GM19238 (cell line): ENCODE measurements around the gene OR13H1.
"Not testable (repeated sequence)": the region's sequence is repeated elsewhere in the genome, so short reads cannot be mapped to it uniquely, and the experiment has no call there.

Source experiments
- DNase-seq: peaks from one replicate; pipeline ENCODE4 v3.0.0; 2011; ENCODE audit warnings: low spot score; ENCODE audit not compliant: insufficient read length

The OR13H1 gene

GRCh38 chrX:131543774-131544173 lies at the start of gene OR13H1:
Gene OR13H1, plus strand, starts transcription at chrX:131544074. Its CDS starts 0 bp downstream, at chrX:131544074.
- no peak for DNase-seq

GRCh38 chrX:131501556-131501955 lies 42.3 kb upstream of the OR13H1 start:
- not testable (repeated sequence) for DNase-seq

GRCh38 chrX:131513159-131513914 lies 30.5 kb upstream of the OR13H1 start:
- no peak for DNase-seq

GRCh38 chrX:131521824-131522223 lies 22.1 kb upstream of the OR13H1 start:
- no peak for DNase-seq

GRCh38 chrX:131544218-131544617 lies 344 bp downstream of the OR13H1 start:
- DNase-seq: no peak

GRCh38 chrX:131549011-131549410 lies 5.1 kb downstream of the OR13H1 start:
- no peak for DNase-seq

- DNase-seq: not testable (repeated sequence)
Measured at GRCh38 chrX:131552453-131552852, 8.6 kb downstream of the OR13H1 start.

GRCh38 chrX:131558562-131558961 lies 14.7 kb downstream of the OR13H1 start:
- DNase-seq: no peak

GRCh38 chrX:131564553-131565229 lies 20.8 kb downstream of the OR13H1 start:
- DNase-seq: no peak

- DNase-seq: no peak
Measured at GRCh38 chrX:131565909-131566308, 22.0 kb downstream of the OR13H1 start.

- DNase-seq: no peak
Measured at GRCh38 chrX:131571348-131571747, 27.5 kb downstream of the OR13H1 start.

GRCh38 chrX:131572372-131573014 lies 28.6 kb downstream of the OR13H1 start:
- DNase-seq: no peak

- DNase-seq: no peak
Measured at GRCh38 chrX:131577413-131577812, 33.5 kb downstream of the OR13H1 start.

GRCh38 chrX:131577999-131578734 lies 34.3 kb downstream of the OR13H1 start:
- DNase-seq: no peak

- DNase-seq: not testable (repeated sequence)
Measured at GRCh38 chrX:131578735-131579367, 35.0 kb downstream of the OR13H1 start.

- no peak for DNase-seq
Measured at GRCh38 chrX:131588995-131589394, 45.1 kb downstream of the OR13H1 start.
